UCSD-AML1 (cell line): Measurements from ENCODE around the gene NAV2.

Source experiments
- DNase-seq: peaks from one replicate; lab custom pipeline; 2025; ENCODE audit not compliant: unreplicated experiment; lab: John Stamatoyannopoulos, UW

Gene NAV2

GRCh38 chr11:19963697-19964387 lies 251.2 kb downstream of the NAV2 start:
- DNase-seq, result no peak

- no peak for DNase-seq
Measured at GRCh38 chr11:19966441-19966840, 253.8 kb downstream of the NAV2 start.

- no peak for DNase-seq
Measured at GRCh38 chr11:19966927-19967326, 254.3 kb downstream of the NAV2 start.

GRCh38 chr11:19967787-19968186 lies 255.2 kb downstream of the NAV2 start:
- DNase-seq, result no peak

- DNase-seq, result no peak
Measured at GRCh38 chr11:19968860-19969259, 256.2 kb downstream of the NAV2 start.

- no peak for DNase-seq
Measured at GRCh38 chr11:19970944-19971343, 258.3 kb downstream of the NAV2 start.

- no peak for DNase-seq
Measured at GRCh38 chr11:19972091-19972490, 259.5 kb downstream of the NAV2 start.

- no peak for DNase-seq
Measured at GRCh38 chr11:19972651-19973050, 260.0 kb downstream of the NAV2 start.

GRCh38 chr11:19973136-19973635 lies 260.5 kb downstream of the NAV2 start:
- no peak for DNase-seq

GRCh38 chr11:19974886-19975285 lies 262.2 kb downstream of the NAV2 start:
- DNase-seq, result no peak

GRCh38 chr11:19975414-19975990 lies 262.9 kb downstream of the NAV2 start:
- DNase-seq, result no peak

- no peak for DNase-seq
Measured at GRCh38 chr11:19976281-19976941, 263.8 kb downstream of the NAV2 start.

GRCh38 chr11:19977941-19978340 lies 265.3 kb downstream of the NAV2 start:
- DNase-seq, result no peak

- DNase-seq, result no peak
Measured at GRCh38 chr11:19978668-19979518, 266.3 kb downstream of the NAV2 start.

GRCh38 chr11:19979519-19979845 lies 266.8 kb downstream of the NAV2 start:
- no peak for DNase-seq

- DNase-seq, result no peak
Measured at GRCh38 chr11:19980388-19980787, 267.8 kb downstream of the NAV2 start.

- DNase-seq, result no peak
Measured at GRCh38 chr11:19980957-19981669, 268.5 kb downstream of the NAV2 start.

- no peak for DNase-seq
Measured at GRCh38 chr11:19982774-19983495, 270.3 kb downstream of the NAV2 start.

GRCh38 chr11:19984048-19984742 lies 271.6 kb downstream of the NAV2 start:
- DNase-seq, result no peak

- no peak for DNase-seq
Measured at GRCh38 chr11:19985111-19985510, 272.5 kb downstream of the NAV2 start.
